Panc1 (cell line): ENCODE measurements around the gene TBCD.

ENCODE experiments used
- POLR2AphosphoS5 ChIP-seq: IDR thresholded peaks from 2 replicates; pipeline ENCODE4 v1.6.1; 2012; ENCODE audit warnings: mild to moderate bottlenecking, low read depth, low read length, moderate library complexity
- SIN3A ChIP-seq: IDR thresholded peaks from 2 replicates; pipeline ENCODE4 v1.6.1; 2012; ENCODE audit warnings: low read depth, mild to moderate bottlenecking, low read length, moderate library complexity, borderline replicate concordance; ENCODE audit not compliant: insufficient read depth
- TCF7L2 ChIP-seq: IDR thresholded peaks from 2 replicates; pipeline ENCODE4 v1.6.1; 2011; ENCODE audit warnings: mild to moderate bottlenecking, low read depth, low read length, inconsistent platforms
- TF ChIP-seq, protein P1 (sequence below): fragments of 450-650 bp; IDR thresholded peaks from 2 replicates; pipeline ENCODE4 v1.5.1; 2017; ENCODE audit warnings: mild to moderate bottlenecking

DNA sequence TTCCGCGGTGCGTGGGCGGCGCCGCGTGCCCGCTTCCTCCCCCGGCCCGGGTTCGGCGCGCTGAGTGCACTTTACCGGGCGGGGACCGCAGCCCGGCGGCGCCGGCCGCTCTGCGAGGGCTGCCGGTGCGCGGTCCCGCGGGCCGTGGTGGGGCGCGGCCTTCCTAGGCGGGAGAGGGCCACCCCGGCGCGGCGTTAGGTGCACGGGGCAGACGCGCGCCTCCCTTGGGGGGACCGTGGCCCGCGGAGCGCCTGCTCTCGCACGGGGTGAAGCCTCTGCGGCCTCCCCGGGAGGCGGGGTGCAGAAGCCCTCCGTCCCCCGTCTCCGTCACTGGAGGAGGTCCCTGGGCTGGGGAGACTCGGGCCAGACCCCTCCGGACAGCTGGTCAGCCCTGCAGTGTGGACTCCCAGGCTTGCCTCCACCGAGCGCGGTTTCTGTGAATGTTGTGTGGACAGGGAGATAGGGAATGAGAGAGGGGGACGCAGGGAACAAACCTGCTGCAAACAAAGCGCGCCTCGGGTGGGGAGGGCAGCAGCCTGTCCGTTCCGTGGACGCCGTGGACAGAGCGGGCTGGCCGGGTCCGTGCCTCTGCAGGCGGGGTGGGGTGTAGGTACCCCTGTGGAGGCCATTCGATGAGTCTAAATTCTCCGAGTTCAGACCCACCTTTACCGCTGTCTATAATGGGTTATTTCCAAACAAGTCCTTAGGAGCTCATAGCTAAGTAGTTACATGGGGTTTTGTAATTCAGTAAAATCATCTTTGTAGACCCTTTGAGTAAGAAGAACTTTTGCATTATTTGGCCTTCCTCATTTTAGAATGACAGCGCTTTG is 721 bp downstream of the TBCD start:
- TF ChIP-seq, protein P1, sequence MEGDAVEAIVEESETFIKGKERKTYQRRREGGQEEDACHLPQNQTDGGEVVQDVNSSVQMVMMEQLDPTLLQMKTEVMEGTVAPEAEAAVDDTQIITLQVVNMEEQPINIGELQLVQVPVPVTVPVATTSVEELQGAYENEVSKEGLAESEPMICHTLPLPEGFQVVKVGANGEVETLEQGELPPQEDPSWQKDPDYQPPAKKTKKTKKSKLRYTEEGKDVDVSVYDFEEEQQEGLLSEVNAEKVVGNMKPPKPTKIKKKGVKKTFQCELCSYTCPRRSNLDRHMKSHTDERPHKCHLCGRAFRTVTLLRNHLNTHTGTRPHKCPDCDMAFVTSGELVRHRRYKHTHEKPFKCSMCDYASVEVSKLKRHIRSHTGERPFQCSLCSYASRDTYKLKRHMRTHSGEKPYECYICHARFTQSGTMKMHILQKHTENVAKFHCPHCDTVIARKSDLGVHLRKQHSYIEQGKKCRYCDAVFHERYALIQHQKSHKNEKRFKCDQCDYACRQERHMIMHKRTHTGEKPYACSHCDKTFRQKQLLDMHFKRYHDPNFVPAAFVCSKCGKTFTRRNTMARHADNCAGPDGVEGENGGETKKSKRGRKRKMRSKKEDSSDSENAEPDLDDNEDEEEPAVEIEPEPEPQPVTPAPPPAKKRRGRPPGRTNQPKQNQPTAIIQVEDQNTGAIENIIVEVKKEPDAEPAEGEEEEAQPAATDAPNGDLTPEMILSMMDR = no peak
- TF ChIP-seq POLR2AphosphoS5 (no peak), SIN3A (no peak), TCF7L2 (no peak)
